WTC11 (cell line): Measurements from ENCODE around the gene OSCP1.

Source experiments
- CREB1 ChIP-seq: sonication (generic); formaldehyde crosslinking; IDR thresholded peaks from 2 replicates; pipeline ENCODE4 v1.8.0; 2023; ENCODE audit warnings: mild to moderate bottlenecking, missing genetic modification reagents
- CTCF ChIP-seq: fragments of 200-600 bp; IDR thresholded peaks from 2 replicates; pipeline ENCODE4 v1.8.0; 2022; ENCODE audit warnings: antibody characterized with exemption
- E2F4 ChIP-seq: sonication (generic); formaldehyde crosslinking; IDR thresholded peaks from 2 replicates; pipeline ENCODE4 v1.8.1; 2022; ENCODE audit warnings: low read depth, mild to moderate bottlenecking, moderate library complexity, missing genetic modification reagents, borderline replicate concordance
- MAX ChIP-seq: sonication (generic); formaldehyde crosslinking; IDR thresholded peaks from 2 replicates; pipeline ENCODE4 v1.8.0; 2022; ENCODE audit warnings: mild to moderate bottlenecking, missing genetic modification reagents
- SMAD4 ChIP-seq: sonication (generic); formaldehyde crosslinking; IDR thresholded peaks from 2 replicates; pipeline ENCODE4 v1.8.0; 2022; ENCODE audit warnings: mild to moderate bottlenecking, missing genetic modification reagents
- TCF7 ChIP-seq: sonication (generic); formaldehyde crosslinking; IDR thresholded peaks from 2 replicates; pipeline ENCODE4 v1.8.0; 2022; ENCODE audit warnings: mild to moderate bottlenecking, low read depth, missing genetic modification reagents, moderate library complexity
- ZNF138 ChIP-seq: sonication (generic); formaldehyde crosslinking; conservative IDR thresholded peaks from 2 replicates; pipeline ENCODE4 v1.8.1; 2022; ENCODE audit warnings: mild to moderate bottlenecking, moderate library complexity, missing genetic modification reagents

- TF ChIP-seq TCF7 (CRISPR knock-in tag) (no peak), MAX (no peak), ZNF138 (CRISPR knock-in tag) (no peak), CREB1 (CRISPR knock-in tag) (no peak), CTCF (no peak), E2F4 (CRISPR knock-in tag) (no peak), SMAD4 (CRISPR knock-in tag) (no peak)
These were observed 661 bp upstream of the OSCP1 start for GRCh38 chr1:36450919-36451305.
